Fibroblast of villous mesenchyme (primary cell): ENCODE results near the gene VDAC2. TPM values are rescaled to one million over a fixed set of nuclear protein-coding genes. Genes with fewer than 3 reads are reported as not detected.
A peak's percentile ranks its signal among the peaks of the same experiment; 100 is the strongest.
"Not testable (repeated sequence)": the region's sequence is repeated elsewhere in the genome, so short reads cannot be mapped to it uniquely, and the experiment has no call there.

ENCODE experiments used
- DNase-seq: peaks from one replicate; pipeline ENCODE4 v3.0.0-alpha.2; 2010; ENCODE audit warnings: low read depth
- H3K4me3 ChIP-seq: 2 replicates; pipeline ENCODE4 v1.5.1; 2011; ENCODE audit warnings: low read depth, mild to moderate bottlenecking, low read length
- CTCF ChIP-seq: IDR thresholded peaks from 2 replicates; pipeline ENCODE4 v1.5.1; 2012; ENCODE audit warnings: low read depth, mild to moderate bottlenecking, low read length; ENCODE audit not compliant: insufficient read depth
- total RNA-seq: library from RNA; depleted of rRNA; stranded (reverse); fragments of >200 nt; gene quantifications from 2 replicates; pipeline ENCODE4 v1.2.3, GENCODE V29; 2012

The VDAC2 gene
- total RNA-seq, 1 donor: 182 TPM

- no peak overlapping the region for H3K4me3 ChIP-seq
- no peak for TF ChIP-seq CTCF
- DNase-seq: no peak
These were observed 21.1 kb upstream of the VDAC2 start for GRCh38 chr10:75189266-75190096.

GRCh38 chr10:75191821-75192568 is 18.6 kb upstream of the VDAC2 start:
- peak; percentile 98 for DNase-seq
- H3K4me3 ChIP-seq: peak overlapping the region; percentile 36
- TF ChIP-seq CTCF: peak; percentile 35

- DNase-seq: not testable (repeated sequence)
These were observed 16.0 kb upstream of the VDAC2 start for GRCh38 chr10:75194625-75195024.

GRCh38 chr10:75195035-75195763 is 15.4 kb upstream of the VDAC2 start:
- no peak overlapping the region for H3K4me3 ChIP-seq
- no peak for TF ChIP-seq CTCF
- DNase-seq: peak; percentile 91

More at GRCh38 chr10:75194625-75195024, 16.0 kb upstream of the VDAC2 start:
- not testable (repeated sequence) for H3K4me3 ChIP-seq

GRCh38 chr10:75197066-75197465 is 13.5 kb upstream of the VDAC2 start:
- DNase-seq: peak; percentile 35

GRCh38 chr10:75197906-75198305 is 12.7 kb upstream of the VDAC2 start:
- no peak for TF ChIP-seq CTCF
- DNase-seq: no peak
- H3K4me3 ChIP-seq: no peak overlapping the region

More at GRCh38 chr10:75197066-75197465, 13.5 kb upstream of the VDAC2 start:
- TF ChIP-seq CTCF: no peak
- no peak overlapping the region for H3K4me3 ChIP-seq

GRCh38 chr10:75199949-75200348 is 10.6 kb upstream of the VDAC2 start:
- DNase-seq, H3K4me3 ChIP-seq: not testable (repeated sequence)
